Measurements from ENCODE around the gene MTARC2.

MTARC2 gene

GRCh38 chr1:220833436-220833835 is 85.3 kb downstream of the MTARC2 start:
- no peak for DNase-seq

All from NCI-H1105 treated with DMSO at 0.1 percent for 48 hours (cell line).